CD4-positive, alpha-beta memory T cell (primary cell): Measurements from ENCODE around the gene GRID1. TPM values are rescaled to one million over a fixed set of nuclear protein-coding genes. Genes with fewer than 3 reads are reported as not detected.
A peak's percentile ranks its signal among the peaks of the same experiment; 100 is the strongest.

Source experiments
- CTCF ChIA-PET: fragments of 350-600 bp; sonication (Branson Sonifier 250); formaldehyde crosslinking; loops from one replicate; lab custom pipeline; 2021; ENCODE audit warnings: inconsistent platforms; ENCODE audit not compliant: partially characterized antibody; lab: Charles Lee
- POLR2A ChIA-PET: fragments of 350-600 bp; sonication (Branson Sonifier 250); formaldehyde crosslinking; loops from one replicate; lab custom pipeline; 2021; ENCODE audit not compliant: partially characterized antibody; lab: Charles Lee
- DNase-seq, 5 donors: peaks; one replicate each; pipeline versions ENCODE4 v3.0.0 to v3.0.0-alpha.2; 2020 to 2022; ENCODE audit warnings: mixed read lengths in 1 of 5
- H3K27ac ChIP-seq: one replicate; pipeline ENCODE4 v1.7.0; 2013; ENCODE audit warnings: low read depth, low read length
- H3K27me3 ChIP-seq: 2 replicates; pipeline ENCODE4 v1.7.0; 2013; ENCODE audit warnings: mild to moderate bottlenecking, low read length, moderate library complexity; ENCODE audit not compliant: insufficient read depth
- H3K36me3 ChIP-seq: 2 replicates; pipeline ENCODE4 v1.7.0; 2013; ENCODE audit warnings: mild to moderate bottlenecking, low read length, moderate library complexity; ENCODE audit not compliant: insufficient read depth
- H3K4me1 ChIP-seq: 2 replicates; pipeline ENCODE4 v1.7.0; 2013; ENCODE audit warnings: mild to moderate bottlenecking, low read length, moderate library complexity; ENCODE audit not compliant: insufficient read depth
- H3K4me3 ChIP-seq, 2 donors: one replicate each; pipeline ENCODE4 v1.7.0; 2013; ENCODE audit warnings: low read length in 2 of 2, mild to moderate bottlenecking in 1 of 2
- H3K9me3 ChIP-seq, 2 donors: one replicate each; pipeline ENCODE4 v1.7.0; 2013; ENCODE audit warnings: low read length in 2 of 2, control low read depth in 1 of 2; ENCODE audit not compliant: control insufficient read depth in 1 of 2
- H3K27ac Mint-ChIP-seq, 7 donors: one replicate each; pipeline ENCODE4 v1.8.0; 2020 to 2021; ENCODE audit warnings: mixed read lengths in 7 of 7, mild to moderate bottlenecking in 6 of 7, inconsistent platforms in 3 of 7, moderate library complexity in 3 of 7
- H3K27me3 Mint-ChIP-seq, 2 donors: one replicate each; pipeline ENCODE4 v1.8.0; 2020 to 2021; ENCODE audit warnings: mixed read lengths in 2 of 2
- H3K36me3 Mint-ChIP-seq, 2 donors: one replicate each; pipeline ENCODE4 v1.8.0; 2020 to 2021; ENCODE audit warnings: mixed read lengths in 2 of 2, inconsistent platforms in 1 of 2, mild to moderate bottlenecking in 1 of 2
- H3K4me1 Mint-ChIP-seq, 4 donors: one replicate each; pipeline ENCODE4 v1.8.0; 2020 to 2021; ENCODE audit warnings: mixed read lengths in 4 of 4, mild to moderate bottlenecking in 1 of 4
- H3K4me3 Mint-ChIP-seq, 8 donors: one replicate each; pipeline ENCODE4 v1.8.0; 2020 to 2021; ENCODE audit warnings: mixed read lengths in 8 of 8, mild to moderate bottlenecking in 7 of 8, moderate library complexity in 6 of 8, inconsistent platforms in 3 of 8
- H3K9me3 Mint-ChIP-seq, 8 donors: one replicate each; pipeline ENCODE4 v1.8.0; 2020 to 2021; ENCODE audit warnings: mixed read lengths in 8 of 8, mild to moderate bottlenecking in 5 of 8, inconsistent platforms in 3 of 8, moderate library complexity in 1 of 8
- intact Hi-C: fragments of 100-400 bp; cut with micrococcal nuclease; formaldehyde crosslinking; loops from one replicate; pipeline ENCODE4 v1.15.1; 2023
- polyA plus RNA-seq, 2 donors: library from polyadenylated mRNA; unstranded; fragments of 300-500 nt; fragmentation: Illumina TruSeq; gene quantifications; one replicate each; pipeline ENCODE4 v1.2.3, GENCODE V29; 2021
- total RNA-seq, 2 experiments: library from RNA; stranded (reverse); gene quantifications; one replicate each; pipeline ENCODE4 v1.2.3, GENCODE V29; 2021

Gene GRID1
- total and polyA plus RNA-seq, 4 experiments from 2014 or later = not detected

DNA sequence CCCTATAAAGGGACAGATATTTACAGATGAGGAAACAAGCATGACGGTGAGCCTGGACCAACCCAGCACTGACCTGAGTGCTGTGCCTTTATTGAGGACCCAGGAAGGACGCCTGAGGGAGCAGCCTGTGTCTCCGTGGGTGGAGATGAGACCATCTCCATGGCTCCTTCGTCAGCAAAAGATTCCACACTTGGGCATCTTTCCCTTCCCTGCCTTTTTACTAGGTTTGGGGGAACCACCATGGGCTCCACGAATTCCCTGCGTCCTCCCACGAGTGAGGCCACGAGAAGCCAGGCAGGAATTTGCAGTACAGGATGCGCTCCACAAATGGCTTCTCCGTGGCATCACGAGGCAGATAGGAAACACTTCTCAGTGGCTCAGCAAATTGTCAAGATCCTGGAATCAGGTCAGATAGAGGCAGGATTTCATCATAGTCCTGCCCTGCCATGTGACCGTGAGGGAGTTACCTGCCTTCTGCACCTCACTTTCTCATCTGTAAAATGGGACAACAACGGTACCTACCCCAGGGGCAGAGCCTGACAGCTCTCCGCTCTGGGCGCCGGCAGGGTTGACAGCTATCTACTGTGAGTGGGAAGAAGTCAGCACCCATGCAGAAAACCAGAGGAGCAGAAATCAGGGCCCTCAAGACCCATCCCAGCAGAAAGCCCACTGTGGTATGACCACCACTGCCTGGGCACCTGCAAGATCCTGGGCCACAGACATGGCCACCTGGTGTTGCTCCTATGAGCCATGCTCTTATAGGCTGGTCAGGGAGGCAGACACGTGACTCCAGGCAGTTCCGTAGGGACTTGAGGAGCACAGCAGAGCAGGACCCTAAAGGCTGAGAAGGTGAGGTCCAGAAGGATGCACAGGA lies 80.1 kb downstream of the GRID1 start:
- intact Hi-C loops = no loop called here

DNA sequence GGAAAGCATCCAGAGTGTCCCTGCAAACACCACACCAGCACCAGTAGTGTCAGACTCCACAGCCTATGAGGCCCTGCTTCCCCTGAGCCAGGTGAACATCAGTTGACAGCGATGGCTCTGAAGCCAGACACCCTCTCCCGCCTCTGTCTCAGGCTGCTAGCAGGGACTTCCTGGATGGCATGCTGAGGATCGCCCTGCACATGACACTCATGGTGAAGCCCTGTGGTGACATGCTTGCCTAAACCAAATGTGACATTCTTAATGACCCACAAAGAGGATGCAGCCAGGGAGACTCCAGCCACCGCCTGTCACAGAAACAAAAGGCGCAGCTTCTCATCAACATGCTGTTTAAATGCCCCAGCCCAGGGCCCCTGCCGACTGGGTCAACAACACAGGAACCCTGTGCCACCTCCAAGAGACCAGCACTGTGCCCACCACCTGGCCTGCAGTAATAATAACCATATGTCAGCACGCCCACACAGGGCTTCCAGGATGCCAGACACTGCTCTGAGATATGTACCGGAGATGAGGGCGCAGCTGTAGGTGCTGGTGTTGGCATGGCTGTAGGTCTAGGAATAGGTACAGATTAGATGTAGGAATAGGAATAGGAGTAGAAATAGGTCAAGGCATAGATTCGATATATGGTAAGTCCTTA lies 81.3 kb downstream of the GRID1 start:
- Histone ChIP-seq H3K27ac (no peak overlapping the region), H3K27me3 (no peaks in the 10 kb centered on the region), H3K4me1 (no peaks in the 10 kb centered on the region), H3K4me3 (no peak overlapping the region), H3K36me3 (no peaks in the 10 kb centered on the region), H3K9me3 (no peaks in the 10 kb centered on the region)
- intact Hi-C loops = no loop called here
- H3K4me3 Mint-ChIP-seq = no peak overlapping the region
- no peaks in the 10 kb centered on the region for H3K36me3 Mint-ChIP-seq
- H3K27ac Mint-ChIP-seq = no peak overlapping the region
- peaks cover 0 to 6% (median 0%) of the 10 kb centered on the region in 8 donors for H3K9me3 Mint-ChIP-seq
- CTCF ChIA-PET = no interaction called here
- POLR2A ChIA-PET = no interaction called here
- DNase-seq = no peak
- peaks cover 4 to 12% of the 10 kb centered on the region in 2 donors for H3K27me3 Mint-ChIP-seq
- no peaks in the 10 kb centered on the region for H3K4me1 Mint-ChIP-seq

More for the DNA sequence above, 80.1 kb downstream of the GRID1 start:
- H3K27me3 ChIP-seq = no peaks in the 10 kb centered on the region
- POLR2A ChIA-PET = no interaction called here
- no peak for DNase-seq
- H3K4me1 Mint-ChIP-seq = no peaks in the 10 kb centered on the region
- H3K4me1 ChIP-seq = no peaks in the 10 kb centered on the region
- no peaks in the 10 kb centered on the region for H3K9me3 ChIP-seq
- no peak overlapping the region for H3K27ac ChIP-seq
- CTCF ChIA-PET = interaction anchor here (1.2 kb wide), 1 partner anchor 14 kb away, joined by 3 read pairs; no protein-coding TSS in a partner anchor
- no peak overlapping the region for H3K4me3 ChIP-seq
- no peak overlapping the region for H3K4me3 Mint-ChIP-seq
- H3K27me3 Mint-ChIP-seq = peaks cover 4 to 10% of the 10 kb centered on the region in 2 donors
- peaks cover 0 to 3% (median 0%) of the 10 kb centered on the region in 8 donors for H3K9me3 Mint-ChIP-seq
- no peaks in the 10 kb centered on the region for H3K36me3 ChIP-seq
- no peak overlapping the region for H3K27ac Mint-ChIP-seq
- no peaks in the 10 kb centered on the region for H3K36me3 Mint-ChIP-seq

DNA sequence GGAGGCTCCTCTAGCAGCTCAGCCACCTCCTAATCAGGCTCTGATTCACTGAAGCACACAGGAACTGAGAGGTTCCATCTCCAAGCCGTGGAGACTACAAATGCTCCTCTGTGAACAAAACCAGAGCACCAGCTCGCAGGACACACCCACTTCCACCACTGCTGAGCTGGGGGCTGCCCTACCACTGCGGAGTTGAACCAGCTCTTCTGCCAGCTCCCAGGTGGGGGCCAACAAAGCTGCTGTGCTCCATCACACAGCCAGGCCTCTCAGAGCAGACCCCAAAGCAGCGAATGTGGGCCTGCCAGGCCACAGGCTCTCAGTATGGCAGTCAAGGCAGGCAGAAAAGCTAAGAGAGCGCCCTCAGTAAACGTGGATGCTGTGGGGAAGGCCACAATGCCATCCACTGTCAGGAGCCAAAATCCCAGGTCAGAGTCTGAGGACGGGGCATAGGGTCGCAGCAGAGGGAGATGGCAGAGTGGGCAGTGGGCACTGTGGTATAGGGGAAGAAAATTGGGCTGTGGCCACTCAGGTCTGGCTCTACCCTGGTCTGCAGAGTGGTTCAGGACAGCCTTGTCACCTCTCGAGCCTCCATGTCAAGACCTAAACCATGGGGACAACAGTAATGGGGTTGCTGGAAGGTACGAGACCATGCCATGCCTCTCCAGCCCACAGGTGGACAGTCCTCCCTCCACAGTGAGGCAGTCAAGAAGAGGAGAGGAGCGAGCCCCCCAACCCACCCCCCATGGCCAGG lies 82.1 kb downstream of the GRID1 start:
- intact Hi-C loops = no loop called here
- Histone ChIP-seq H3K36me3 (no peaks in the 10 kb centered on the region), H3K4me1 (no peaks in the 10 kb centered on the region), H3K27me3 (no peaks in the 10 kb centered on the region), H3K27ac (no peak overlapping the region), H3K4me3 (no peak overlapping the region), H3K9me3 (no peaks in the 10 kb centered on the region)
- Mint-ChIP-seq H3K36me3 (no peaks in the 10 kb centered on the region), H3K9me3 (peaks cover 0 to 7% (median 1%) of the 10 kb centered on the region in 8 donors), H3K4me1 (no peaks in the 10 kb centered on the region), H3K27me3 (peaks cover 4 to 12% of the 10 kb centered on the region in 2 donors), H3K27ac (no peak overlapping the region), H3K4me3 (no peak overlapping the region)
- no peak for DNase-seq
- ChIA-PET CTCF (no interaction called here), POLR2A (no interaction called here)

DNA sequence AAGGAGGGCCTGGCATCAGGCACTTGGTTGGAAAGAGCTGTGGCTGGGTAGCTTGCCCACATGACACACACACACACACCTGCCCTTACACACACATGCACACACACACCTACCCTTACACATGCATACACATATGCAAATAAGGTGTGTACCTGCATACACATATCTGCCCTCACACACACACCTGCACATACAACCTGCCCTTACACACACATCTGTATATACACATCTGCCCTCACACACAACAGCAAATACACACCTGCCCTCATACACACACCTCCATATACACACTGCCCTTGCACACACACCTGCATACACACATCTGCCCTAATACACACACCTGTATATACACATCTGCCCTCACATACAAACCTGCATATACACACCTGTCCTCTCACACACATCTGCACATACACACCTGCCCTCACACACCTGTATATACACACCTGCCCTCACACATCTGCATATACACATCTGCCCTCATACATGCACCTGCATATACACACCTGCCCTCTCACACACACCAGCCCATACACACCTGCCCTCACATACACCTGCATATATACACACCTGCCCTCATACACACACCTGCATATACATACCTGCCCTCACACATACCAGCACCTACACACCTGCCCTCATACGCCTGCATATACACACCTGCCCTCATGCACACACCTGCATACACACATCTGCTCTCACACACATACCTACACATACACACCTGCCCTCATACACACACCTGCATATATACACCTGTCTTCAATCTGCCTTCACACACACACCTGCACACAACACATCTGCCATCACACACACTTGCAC lies 82.9 kb downstream of the GRID1 start:
- Histone ChIP-seq H3K4me3 (no peak overlapping the region), H3K36me3 (no peaks in the 10 kb centered on the region), H3K27ac (no peak overlapping the region), H3K9me3 (no peaks in the 10 kb centered on the region), H3K4me1 (no peaks in the 10 kb centered on the region), H3K27me3 (no peaks in the 10 kb centered on the region)
- intact Hi-C loops = no loop called here
- Mint-ChIP-seq H3K4me3 (no peak overlapping the region), H3K27ac (no peak overlapping the region), H3K27me3 (peaks cover 4 to 11% of the 10 kb centered on the region in 2 donors), H3K36me3 (no peaks in the 10 kb centered on the region), H3K9me3 (peaks cover 0 to 13% (median 4%) of the 10 kb centered on the region in 8 donors), H3K4me1 (no peaks in the 10 kb centered on the region)
- DNase-seq = no peak
- ChIA-PET POLR2A (no interaction called here), CTCF (no interaction called here)

- Mint-ChIP-seq H3K27ac (peak overlapping the region in 1 of 7 donors; percentile 18), H3K9me3 (peaks cover 0 to 19% (median 6%) of the 10 kb centered on the region in 8 donors), H3K36me3 (no peaks in the 10 kb centered on the region), H3K4me3 (no peak overlapping the region), H3K27me3 (peaks cover 4 to 12% of the 10 kb centered on the region in 2 donors), H3K4me1 (no peaks in the 10 kb centered on the region)
- CTCF ChIA-PET = no interaction called here
- no peaks in the 10 kb centered on the region for H3K4me1 ChIP-seq
- H3K9me3 ChIP-seq = no peaks in the 10 kb centered on the region
- no peak overlapping the region for H3K27ac ChIP-seq
- no peaks in the 10 kb centered on the region for H3K36me3 ChIP-seq
- no peaks in the 10 kb centered on the region for H3K27me3 ChIP-seq
- no peak for DNase-seq
- no peak overlapping the region for H3K4me3 ChIP-seq
- POLR2A ChIA-PET = no interaction called here
- intact Hi-C loops = no loop called here
Observed at GRCh38 chr10:86282664-86283465, 83.7 kb downstream of the GRID1 start.

GRCh38 chr10:86281396-86281795 lies 85.2 kb downstream of the GRID1 start:
- Histone ChIP-seq H3K27me3 (no peaks in the 10 kb centered on the region), H3K27ac (no peak overlapping the region), H3K4me1 (no peaks in the 10 kb centered on the region), H3K4me3 (no peak overlapping the region), H3K36me3 (no peaks in the 10 kb centered on the region), H3K9me3 (no peaks in the 10 kb centered on the region)
- H3K9me3 Mint-ChIP-seq = peaks cover 2 to 29% (median 13%) of the 10 kb centered on the region in 8 donors
- intact Hi-C loops = no loop called here
- peaks cover 4 to 12% of the 10 kb centered on the region in 2 donors for H3K27me3 Mint-ChIP-seq
- POLR2A ChIA-PET = no interaction called here
- H3K4me1 Mint-ChIP-seq = no peaks in the 10 kb centered on the region
- no peak overlapping the region for H3K27ac Mint-ChIP-seq
- no peak overlapping the region for H3K4me3 Mint-ChIP-seq
- H3K36me3 Mint-ChIP-seq = no peaks in the 10 kb centered on the region
- CTCF ChIA-PET = no interaction called here
- no peak for DNase-seq
